ENCODE measurements around the gene OAT.
A peak's percentile ranks its signal among the peaks of the same experiment; 100 is the strongest.
"Not testable (repeated sequence)": the region's sequence is repeated elsewhere in the genome, so short reads cannot be mapped to it uniquely, and the experiment has no call there.

The OAT gene

DNA sequence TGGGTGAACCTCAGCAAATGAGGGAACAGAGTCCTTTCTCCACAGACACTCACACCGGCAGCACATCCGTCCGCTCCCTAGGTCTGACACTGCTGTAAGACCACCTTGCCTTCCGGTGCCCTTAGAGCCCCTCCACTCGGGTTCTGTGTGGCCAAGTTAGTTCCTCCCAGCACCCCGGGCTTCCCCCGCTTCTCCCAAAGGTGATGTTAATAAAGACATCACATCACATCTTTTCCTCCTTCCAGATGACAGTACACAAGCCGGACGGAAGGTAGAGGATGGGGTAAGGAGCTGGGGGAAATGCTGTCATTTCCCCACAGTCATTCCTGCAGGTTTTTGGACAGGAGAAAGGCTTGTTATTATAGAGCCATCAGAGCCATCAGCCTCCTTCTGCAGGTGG is 42.3 kb downstream of the OAT start:
- no peak for DNase-seq

DNA sequence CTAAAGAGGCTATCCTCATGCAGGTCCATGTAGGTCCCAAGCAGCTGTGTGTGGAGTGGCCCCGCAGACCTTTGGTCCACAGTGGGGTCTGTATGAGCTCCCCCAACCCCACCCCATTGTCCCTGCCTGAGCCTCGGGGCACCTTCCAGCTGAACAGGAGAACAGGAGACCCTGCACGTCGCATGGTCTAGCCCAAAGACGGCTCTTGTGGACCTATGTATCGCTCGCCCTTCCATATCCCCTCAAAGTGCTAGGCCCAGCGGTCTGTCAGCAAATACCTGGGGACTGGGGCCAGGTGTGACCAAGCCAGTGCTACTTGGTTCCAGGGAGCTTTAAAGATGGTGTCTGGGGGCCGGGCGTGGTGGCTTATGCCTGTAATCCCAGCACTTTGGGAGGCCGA is 43.0 kb downstream of the OAT start:
- DNase-seq: no peak

- DNase-seq: no peak
These were observed 43.4 kb downstream of the OAT start for GRCh38 chr10:124375353-124375614.

- DNase-seq: no peak
These were observed 44.0 kb downstream of the OAT start for GRCh38 chr10:124374535-124375352.

DNA sequence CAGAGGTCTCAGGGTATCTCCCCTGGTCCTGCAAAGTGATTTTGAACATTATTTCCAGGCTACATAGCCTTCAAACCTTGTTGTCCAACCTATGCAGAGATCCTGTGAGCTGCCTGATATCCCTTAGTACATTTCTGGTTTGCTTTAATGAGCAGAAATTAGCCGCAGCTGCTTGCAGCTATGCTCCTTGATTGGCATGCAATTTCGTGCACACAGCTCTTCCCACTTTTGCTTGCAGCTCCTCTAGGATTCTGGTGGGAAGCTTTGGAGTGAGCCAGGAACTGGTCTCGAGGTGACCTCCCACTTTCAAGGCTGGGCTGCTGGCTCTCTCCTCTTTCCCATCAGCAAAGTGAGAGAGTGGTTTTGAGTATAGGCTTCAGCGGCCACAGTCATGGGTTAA is 45.8 kb downstream of the OAT start:
- DNase-seq: no peak

DNA sequence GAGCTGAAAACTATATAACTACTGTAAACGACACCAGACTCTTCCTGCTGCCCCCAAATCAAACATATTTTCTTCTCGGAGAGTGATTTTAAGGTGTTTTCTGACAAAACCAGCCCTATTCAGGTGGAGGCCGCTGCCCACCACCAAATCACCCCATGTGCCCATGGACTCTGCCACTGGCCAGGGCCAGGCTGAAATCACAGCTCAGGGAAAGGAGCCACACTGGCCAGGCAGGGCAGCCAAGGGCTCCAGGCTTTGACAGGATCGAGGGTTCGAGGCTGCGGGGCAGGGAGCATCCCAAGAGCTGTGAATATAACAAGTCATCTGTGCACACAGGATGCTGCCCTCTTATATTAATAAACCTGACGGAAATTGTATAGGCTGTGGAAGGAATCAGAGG is 48.3 kb downstream of the OAT start:
- no peak for DNase-seq

GRCh38 chr10:124369986-124370385 is 48.7 kb downstream of the OAT start:
- DNase-seq: no peak

GRCh38 chr10:124369533-124369932 is 49.2 kb downstream of the OAT start:
- not testable (repeated sequence) for DNase-seq

DNA sequence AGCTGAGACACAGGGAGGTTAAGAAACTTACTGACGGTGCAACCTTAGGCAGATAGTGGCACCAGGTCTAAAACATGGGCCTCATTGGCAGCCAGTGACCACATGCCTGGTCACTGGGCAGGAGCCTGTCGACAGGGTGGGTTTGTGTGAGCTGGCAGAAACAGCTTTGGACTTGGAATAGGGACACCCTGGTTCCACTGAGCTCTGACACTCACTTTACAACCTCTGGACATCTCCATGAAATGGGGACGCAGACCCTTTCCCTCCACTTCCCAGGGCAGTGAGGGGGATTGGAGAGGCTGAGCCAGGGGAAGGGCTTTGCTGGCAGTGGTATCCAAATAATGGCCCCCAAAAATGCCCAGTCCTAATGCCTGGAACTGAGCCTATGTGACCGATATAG is 49.7 kb downstream of the OAT start:
- DNase-seq: no peak

DNA sequence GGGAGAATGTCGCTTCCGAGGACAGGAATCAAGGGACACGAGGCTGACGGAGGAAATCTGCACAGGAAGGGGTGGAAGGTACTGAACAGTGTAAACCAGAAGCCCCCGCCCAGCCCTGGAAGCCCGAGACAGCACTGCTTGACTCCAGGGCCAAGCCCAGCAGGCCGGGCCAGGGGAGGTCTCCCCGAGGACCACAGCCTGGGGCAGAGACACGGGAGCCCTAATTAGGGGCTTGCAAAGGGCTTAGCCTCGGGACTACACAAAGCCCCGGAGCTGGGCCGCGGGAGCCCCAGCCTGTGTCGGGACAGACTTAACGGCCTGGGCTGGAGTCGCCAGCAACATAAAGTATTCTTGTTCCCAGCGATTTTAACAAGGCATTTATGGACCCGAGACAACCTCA is 50.8 kb downstream of the OAT start:
- DNase-seq: no peak

DNA sequence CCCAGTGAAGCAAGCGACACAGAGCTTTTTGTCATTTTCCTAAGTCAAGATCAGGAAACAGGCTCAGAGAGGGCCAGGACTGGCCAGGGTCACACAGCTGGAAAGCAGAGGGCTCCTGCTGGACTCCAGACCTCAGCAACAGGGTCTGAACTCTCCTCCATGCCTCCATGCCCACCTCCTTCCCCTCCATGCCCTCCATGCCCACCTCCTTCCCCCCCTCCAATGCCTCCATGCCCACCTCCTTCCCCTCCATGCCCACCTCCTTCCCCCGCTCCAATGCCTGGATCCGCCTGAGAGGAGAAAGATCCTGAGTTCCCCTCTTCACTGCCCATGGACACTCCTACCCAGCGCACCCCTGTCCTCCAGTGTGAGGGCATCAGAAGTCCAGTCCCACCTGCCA is 51.3 kb downstream of the OAT start:
- DNase-seq: no peak

GRCh38 chr10:124366825-124367224 is 51.9 kb downstream of the OAT start:
- DNase-seq: no peak

DNA sequence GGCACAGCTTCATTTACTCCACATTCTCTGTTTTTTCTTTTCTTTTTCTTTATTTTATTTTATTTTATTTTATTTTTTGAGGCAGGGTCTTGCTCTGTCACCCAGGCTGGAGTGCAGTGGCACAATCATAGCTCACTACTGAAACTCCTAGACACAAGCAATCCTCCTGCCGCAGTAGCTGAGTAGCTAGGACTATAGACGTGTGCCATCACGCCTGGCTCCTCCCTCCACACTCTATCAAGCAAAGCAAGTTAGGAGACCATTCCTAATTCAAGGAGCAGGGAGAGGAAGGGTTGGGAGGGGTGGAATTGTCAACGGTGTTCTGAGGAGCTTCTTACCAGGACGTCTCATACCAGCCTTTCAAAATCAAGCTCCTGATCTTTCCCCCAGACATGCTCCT is 52.4 kb downstream of the OAT start:
- no peak for DNase-seq

GRCh38 chr10:124364674-124365073 is 54.0 kb downstream of the OAT start:
- no peak for DNase-seq

DNA sequence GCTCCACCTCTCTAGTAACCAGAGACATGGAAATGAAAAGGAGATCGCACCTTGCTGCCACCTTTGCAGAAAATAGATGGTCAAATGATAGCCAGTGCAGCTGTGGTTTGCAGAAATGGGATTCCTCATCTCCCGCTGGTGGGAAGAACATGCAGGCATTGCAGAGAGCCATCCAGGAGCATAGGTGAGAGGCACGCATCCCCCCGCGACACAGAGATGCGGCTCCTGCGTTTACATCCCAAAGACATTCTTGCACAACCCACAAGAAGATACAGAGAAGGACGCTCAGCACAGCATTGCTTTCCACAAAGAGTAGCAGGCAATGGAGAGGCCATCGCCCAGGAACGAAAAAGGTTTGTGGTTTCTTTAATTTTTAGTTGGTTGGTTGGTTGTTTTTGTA is 56.2 kb downstream of the OAT start:
- DNase-seq: no peak

GRCh38 chr10:124359336-124359832 is 59.3 kb downstream of the OAT start:
- DNase-seq: no peak

- no peak for DNase-seq
These were observed 61.2 kb downstream of the OAT start for GRCh38 chr10:124357561-124357885.

DNA sequence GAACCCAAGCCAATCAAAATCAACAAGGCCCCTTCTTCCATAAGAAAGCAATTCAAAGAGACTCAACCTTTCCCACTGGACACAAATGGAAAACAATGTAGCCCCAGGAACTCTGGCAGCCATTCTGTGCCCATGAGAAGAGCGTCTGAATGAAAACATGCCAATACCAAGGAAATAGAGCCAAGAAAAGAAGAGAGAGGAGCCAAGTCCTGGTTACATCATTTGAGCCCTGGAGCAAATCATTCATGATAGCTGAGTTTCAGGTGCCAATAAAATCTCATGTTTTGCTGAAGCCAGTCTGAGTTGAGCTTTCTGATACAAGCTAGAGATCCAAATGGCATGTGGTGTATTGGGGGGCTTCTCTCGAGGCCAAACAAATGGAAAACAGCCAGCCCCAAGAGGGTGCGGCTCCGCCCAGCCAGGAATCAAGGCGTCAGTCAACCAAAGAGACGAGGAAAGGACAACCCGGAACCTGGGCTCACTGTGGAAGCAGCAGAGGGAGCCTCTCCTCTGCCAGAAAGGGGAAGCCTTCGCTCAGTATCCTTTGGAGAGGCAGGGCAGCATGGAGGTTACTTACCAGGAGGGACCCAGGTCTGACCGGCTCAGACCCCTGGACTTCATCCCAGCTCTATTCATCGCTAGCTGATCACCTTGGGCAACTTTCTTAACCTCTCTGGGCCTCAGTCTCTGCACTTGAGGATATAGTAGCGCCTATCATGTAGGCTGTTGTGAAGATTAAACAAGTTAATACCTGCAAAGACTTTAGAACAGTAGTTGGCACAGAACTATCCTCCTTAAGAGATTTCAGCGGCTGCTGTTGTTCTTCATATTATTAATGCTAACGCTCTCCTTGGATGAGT is 61.8 kb downstream of the OAT start:
- no peak for DNase-seq

DNA sequence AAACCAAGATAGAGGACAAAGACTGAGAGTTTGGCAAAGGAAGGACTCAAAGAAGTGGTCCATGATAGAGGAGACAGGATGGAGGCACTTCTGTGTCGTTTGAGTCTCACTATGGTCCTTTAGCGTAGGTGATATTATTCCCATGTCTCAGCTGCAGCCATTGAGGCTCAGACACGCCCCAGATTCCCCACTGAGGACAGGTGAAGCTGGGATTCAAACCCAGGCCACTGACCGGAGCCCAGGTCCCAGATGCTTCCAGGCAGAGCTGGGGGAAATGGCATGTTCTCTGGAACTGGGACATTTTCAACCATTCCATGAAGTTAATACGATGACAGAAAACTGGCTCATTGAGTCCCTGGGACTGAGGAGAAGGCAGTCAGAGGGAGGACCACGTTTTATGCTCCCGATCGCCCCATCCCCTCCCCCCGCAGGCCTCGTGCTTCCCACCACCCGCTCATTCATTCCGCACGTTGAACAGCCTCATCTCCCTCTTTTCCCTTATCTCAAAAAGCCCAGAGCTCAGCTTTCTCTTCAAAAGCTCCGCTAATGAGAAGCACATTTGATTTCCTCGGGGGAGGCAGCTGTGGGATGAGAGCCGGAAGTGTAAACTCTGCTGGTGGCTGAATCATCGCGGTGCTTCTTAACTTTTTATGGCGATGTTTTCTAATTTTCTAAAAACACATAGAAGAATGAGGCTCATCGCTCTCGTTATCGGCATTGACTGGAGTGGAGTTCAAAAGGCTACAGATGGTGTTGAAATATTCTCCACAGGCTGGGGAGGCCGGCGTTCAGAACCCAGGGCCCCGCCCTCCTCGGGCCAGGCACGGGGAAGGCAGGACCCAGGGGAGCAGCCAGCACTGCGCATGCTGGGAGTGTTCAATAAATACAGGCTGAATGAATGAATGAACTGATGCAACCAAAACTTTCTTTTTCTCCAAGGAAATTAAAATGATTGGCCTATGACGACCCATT is 64.0 kb downstream of the OAT start:
- DNase-seq: peak; percentile 26

DNA sequence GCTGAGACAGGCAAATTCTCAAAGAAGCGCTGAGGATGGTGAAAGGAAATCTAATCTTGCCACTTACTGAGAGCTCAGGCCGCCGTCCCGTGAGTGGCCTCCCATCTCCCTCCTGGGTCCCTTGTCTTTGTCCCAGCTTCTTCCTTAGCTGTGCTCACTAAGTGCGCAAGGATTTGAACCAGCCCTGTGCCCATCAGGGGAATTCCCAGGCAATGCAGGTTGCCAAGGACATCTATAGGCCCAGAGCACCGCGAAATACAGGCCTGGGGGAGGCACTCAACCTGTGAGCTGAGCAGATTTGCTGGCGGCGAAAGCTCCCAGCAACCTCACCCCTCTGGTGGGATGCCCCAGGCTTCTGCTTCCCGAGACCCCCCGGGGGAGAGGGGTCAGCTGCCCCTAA is 64.8 kb downstream of the OAT start:
- no peak for DNase-seq

DNA sequence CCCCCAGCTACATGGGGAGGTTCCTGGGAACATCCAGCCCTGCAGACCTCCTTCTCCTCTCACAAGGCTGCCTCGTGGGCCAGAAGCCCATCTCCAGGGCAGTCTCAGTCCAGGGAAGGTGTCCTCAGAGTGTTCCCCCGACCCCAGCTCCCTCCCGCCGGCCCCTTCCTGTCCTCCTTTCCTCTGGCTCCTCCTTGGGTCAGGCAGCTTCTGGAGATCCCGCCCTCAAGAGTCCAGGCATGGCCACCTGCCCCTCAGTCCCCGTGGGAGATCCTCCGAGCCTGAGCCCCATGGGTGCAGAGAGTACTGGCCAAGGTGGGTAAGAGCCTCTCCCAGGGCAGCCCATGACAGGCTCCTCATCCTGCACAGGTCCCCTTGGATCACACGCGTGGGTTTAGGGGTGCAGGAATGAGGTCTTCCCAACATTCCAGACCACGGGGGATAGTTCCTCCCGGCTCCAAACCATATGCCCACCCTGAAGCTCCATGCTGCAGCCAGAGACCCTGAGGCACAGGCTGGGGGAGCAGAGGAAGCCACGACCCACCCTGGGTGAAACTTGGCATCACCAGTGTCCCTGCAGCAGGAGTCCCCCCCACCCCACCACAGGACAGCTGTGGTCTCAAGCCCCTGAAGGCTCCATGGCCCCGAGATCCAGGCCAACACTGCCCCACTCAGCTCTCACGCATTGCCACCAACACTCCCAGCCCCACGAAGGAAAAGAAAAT is 65.5 kb downstream of the OAT start:
- DNase-seq: no peak

GRCh38 chr10:124351481-124352220 is 67.1 kb downstream of the OAT start:
- DNase-seq: no peak

Measured in stimulated activated CD4-positive, alpha-beta T cell treated with anti-CD3 and anti-CD28 coated beads, Interleukin-4, amount 100 ng/mL, for 24 hours (primary cell).